ENCODE measurements around the gene PTPN14.

DNA sequence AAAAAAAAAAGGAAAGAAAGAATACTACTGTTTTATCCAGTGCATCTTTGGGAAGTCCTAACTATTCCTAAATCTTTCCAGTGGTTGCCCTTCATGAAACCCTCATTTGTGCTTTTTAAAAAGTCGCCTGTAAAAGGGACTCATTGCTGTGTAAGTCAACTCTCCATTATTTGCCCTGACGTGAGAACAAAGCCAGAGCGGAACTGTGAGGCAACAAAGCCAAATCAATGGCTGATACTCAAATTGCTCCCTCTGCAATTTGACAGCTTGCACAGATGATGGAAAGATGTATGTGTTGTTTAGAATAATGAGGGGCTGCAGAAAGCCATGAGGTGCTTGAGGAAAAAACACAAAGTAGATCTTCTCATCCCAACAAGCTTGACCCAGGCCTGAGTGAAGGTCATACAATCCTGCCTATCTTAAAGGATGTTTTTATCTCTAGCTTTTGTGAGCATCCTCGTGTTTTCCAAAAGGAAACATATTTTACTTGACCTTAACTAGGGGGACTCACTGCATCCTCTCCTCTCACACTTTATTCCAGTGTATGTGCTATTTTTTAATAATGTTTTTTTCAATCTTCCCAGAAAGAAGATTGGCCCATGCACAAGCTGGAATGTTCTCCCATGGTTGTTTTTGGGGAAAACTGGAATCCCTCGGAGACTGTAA is 237.1 kb downstream of the PTPN14 start:
- TF ChIP-seq POLR2A (IDR thresholded peaks at IDR 0.05; ENCODE audit: control extremely low read depth in 1 of 2, low read depth in 2 of 2, low read length in 2 of 2), result no peak
- TF ChIP-seq, protein P1, sequence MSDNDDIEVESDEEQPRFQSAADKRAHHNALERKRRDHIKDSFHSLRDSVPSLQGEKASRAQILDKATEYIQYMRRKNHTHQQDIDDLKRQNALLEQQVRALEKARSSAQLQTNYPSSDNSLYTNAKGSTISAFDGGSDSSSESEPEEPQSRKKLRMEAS (IDR thresholded peaks at IDR 0.05), result no peak
- TF ChIP-seq SP1 (IDR thresholded peaks at IDR 0.05; ENCODE audit: low read depth, low read length), result no peak
